Kidney (tissue), 14 donors: Measurements from ENCODE around the gene ZNF780B. TPM values are rescaled to one million over a fixed set of nuclear protein-coding genes. Genes with fewer than 3 reads are reported as not detected.

Source experiments
- DNase-seq, 5 donors: peaks; one replicate each; pipeline ENCODE4 v3.0.0-alpha.2; 2013 to 2020
- FAIRE-seq: peaks from 2 replicates; lab custom pipeline; 2012; peaks lifted over from hg19 to GRCh38; lab: Jason Lieb, UNC
- H3K27ac ChIP-seq, 2 donors: one replicate each; pipeline ENCODE4 v1.7.0; 2013; ENCODE audit warnings: low read depth in 2 of 2, low read length in 2 of 2, inconsistent platforms in 1 of 2
- H3K27me3 ChIP-seq: one replicate; pipeline ENCODE4 v1.7.1; 2013; ENCODE audit warnings: low read length, inconsistent platforms; ENCODE audit not compliant: control insufficient read depth, insufficient read depth
- H3K36me3 ChIP-seq, 3 donors: one replicate each; pipeline versions ENCODE4 v1.7.0 to v1.7.1; 2013; ENCODE audit warnings: low read length in 3 of 3, control low read depth in 1 of 3, inconsistent platforms in 1 of 3; ENCODE audit not compliant: insufficient read depth in 3 of 3, control insufficient read depth in 2 of 3
- H3K4me1 ChIP-seq, 3 donors: one replicate each; pipeline versions ENCODE4 v1.7.0 to v1.7.1; 2013; ENCODE audit warnings: low read length in 3 of 3, inconsistent platforms in 1 of 3, low read depth in 1 of 3; ENCODE audit not compliant: control insufficient read depth in 2 of 3, insufficient read depth in 2 of 3
- H3K4me3 ChIP-seq, 3 donors: one replicate each; pipeline versions ENCODE4 v1.7.0 to v1.8.1; 2013; ENCODE audit warnings: low read length in 3 of 3, control low read depth in 1 of 3, inconsistent platforms in 1 of 3
- H3K9ac ChIP-seq, 3 donors: one replicate each; pipeline versions ENCODE4 v1.7.0 to v1.7.1; 2013; ENCODE audit warnings: low read length in 3 of 3, control low read depth in 1 of 3, inconsistent platforms in 1 of 3
- H3K9me3 ChIP-seq, 3 donors: one replicate each; pipeline versions ENCODE4 v1.7.0 to v1.7.1; 2013; ENCODE audit warnings: low read length in 3 of 3, control low read depth in 1 of 3, inconsistent platforms in 1 of 3; ENCODE audit not compliant: control insufficient read depth in 2 of 3, insufficient read depth in 1 of 3
- CTCF ChIP-seq: IDR thresholded peaks from 3 replicates; pipeline ENCODE4 v1.5.1; 2012; ENCODE audit warnings: mild to moderate bottlenecking, moderate library complexity, borderline replicate concordance; ENCODE audit not compliant: insufficient read depth; ENCODE audit errors: extremely low read depth
- intact Hi-C: fragments of 100-400 bp; cut with DNase I; formaldehyde crosslinking; loops from one replicate; pipeline ENCODE4 v1.11.1; 2022
- polyA plus RNA-seq: library from polyadenylated mRNA; stranded (reverse); fragments of 350-450 nt; fragmentation: Illumina TruSeq; extraction: RNeasy Lipid Tissue Mini Kit (QIAGEN cat#74804); gene quantifications from one replicate; pipeline ENCODE4 v1.2.3, GENCODE V29; 2014; ENCODE audit warnings: low read depth, low replicate concordance; ENCODE audit not compliant: insufficient read depth
- total RNA-seq: library from RNA; stranded (reverse); fragmentation: NEBNext Ultra II Directional; extraction: Animal tissue kit (Norgen Biotek cat#: 25700); gene quantifications from one replicate; pipeline ENCODE4 v1.2.1, GENCODE V29; 2021
- donor health status: control.
- donor health status: control.
- donor health status: control.
- donor health status: control.
- donor health status: control.
- donor health status: DM: yes; HTN: yes; CAD: no.
- donor health status: Normal renal cell carcinoma (clear cell type).

The ZNF780B gene
- total and polyA plus RNA-seq, 2 donors from 2014 or later = 4.6 to 33.2 TPM

- intact Hi-C loops = no loop called here
- H3K9ac ChIP-seq = peak overlapping the region; percentile 83 to 88 (median 85)
- no peak for FAIRE-seq
- H3K4me1 ChIP-seq = peaks cover 0 to 16% (median 6%) of the 10 kb centered on the region in 3 donors
- no peaks in the 10 kb centered on the region for H3K27me3 ChIP-seq
- peak in 2 of 5 donors; percentile 47 to 54 for DNase-seq
- H3K4me3 ChIP-seq = peak overlapping the region; percentile 86 to 97 (median 95)
- TF ChIP-seq CTCF = no peak
- no peaks in the 10 kb centered on the region for H3K9me3 ChIP-seq
- H3K27ac ChIP-seq = peak overlapping the region; percentile 88
- H3K36me3 ChIP-seq = no peaks in the 10 kb centered on the region
These were observed 59.7 kb downstream of the ZNF780B start for GRCh38 chr19:39996218-39996810.

GRCh38 chr19:39995794-39996193 is 60.2 kb downstream of the ZNF780B start:
- FAIRE-seq = no peak
- no peak overlapping the region for H3K27ac ChIP-seq
- H3K9me3 ChIP-seq = no peaks in the 10 kb centered on the region
- intact Hi-C loops = no loop called here
- H3K4me1 ChIP-seq = peaks cover 0 to 16% (median 6%) of the 10 kb centered on the region in 3 donors
- H3K4me3 ChIP-seq = peak overlapping the region in 2 of 3 donors; percentile 86 to 97
- H3K27me3 ChIP-seq = no peaks in the 10 kb centered on the region
- TF ChIP-seq CTCF = no peak
- H3K36me3 ChIP-seq = no peaks in the 10 kb centered on the region
- peak in 1 of 5 donors; percentile 6 for DNase-seq
- H3K9ac ChIP-seq = no peak overlapping the region

GRCh38 chr19:39994361-39994760 is 61.7 kb downstream of the ZNF780B start:
- Histone ChIP-seq H3K4me1 (peaks cover 0 to 16% (median 6%) of the 10 kb centered on the region in 3 donors), H3K27me3 (no peaks in the 10 kb centered on the region), H3K9ac (no peak overlapping the region), H3K9me3 (no peaks in the 10 kb centered on the region), H3K36me3 (no peaks in the 10 kb centered on the region), H3K4me3 (peak overlapping the region in 1 of 3 donors; percentile 26), H3K27ac (peak overlapping the region in 1 of 2 donors; percentile 36)
- intact Hi-C loops = no loop called here
- no peak for TF ChIP-seq CTCF
- peak in 1 of 5 donors; percentile 23 for DNase-seq
- no peak for FAIRE-seq
